A204.1 (cell line): ENCODE measurements around the gene INTS6.
"Not testable (repeated sequence)": the region's sequence is repeated elsewhere in the genome, so short reads cannot be mapped to it uniquely, and the experiment has no call there.

Experiments
- FAIRE-seq: peaks from 2 replicates; lab custom pipeline; 2012; peaks lifted over from hg19 to GRCh38; lab: Jason Lieb, UNC

INTS6 gene

DNA sequence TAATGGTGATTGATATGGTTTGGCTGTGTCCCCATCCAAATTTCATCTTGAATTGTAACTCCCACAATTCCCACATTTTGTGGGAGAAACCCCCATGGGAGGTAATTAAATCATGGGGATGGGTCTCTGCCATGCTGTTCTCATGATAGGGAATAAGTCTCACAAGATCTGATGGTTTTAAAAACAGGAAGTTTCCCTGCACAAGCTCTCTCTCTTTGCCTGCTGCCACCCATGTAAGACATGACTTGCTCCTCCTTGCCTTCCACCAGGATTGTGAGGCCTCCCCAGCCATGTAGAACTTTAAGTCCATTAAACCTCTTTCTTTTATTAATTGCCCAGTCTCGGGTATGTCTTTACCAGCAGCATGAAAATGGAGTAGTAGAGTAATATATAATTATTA lies 37.5 kb downstream of the INTS6 start:
- FAIRE-seq = not testable (repeated sequence)

DNA sequence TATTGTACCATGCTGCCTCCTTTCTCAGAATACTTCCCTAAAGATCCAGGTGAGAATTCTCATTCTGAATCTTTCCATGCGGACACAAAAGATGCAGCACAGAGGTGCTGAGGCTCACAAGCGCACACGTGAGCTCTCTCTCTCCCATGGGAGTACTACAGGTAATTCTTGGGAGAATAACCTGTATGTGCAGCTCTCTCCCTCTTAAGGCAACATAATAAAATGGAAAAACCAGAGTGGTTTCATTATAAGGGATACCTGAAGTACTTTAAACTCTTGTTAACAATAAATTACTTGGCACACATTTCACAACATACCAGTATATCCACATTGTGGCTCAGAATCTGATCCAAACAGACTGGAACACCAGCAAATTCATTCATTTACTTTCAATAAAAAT lies 40.4 kb downstream of the INTS6 start:
- FAIRE-seq = no peak

- FAIRE-seq = no peak
Observed at GRCh38 chr13:51405176-51405575, 47.7 kb downstream of the INTS6 start.

DNA sequence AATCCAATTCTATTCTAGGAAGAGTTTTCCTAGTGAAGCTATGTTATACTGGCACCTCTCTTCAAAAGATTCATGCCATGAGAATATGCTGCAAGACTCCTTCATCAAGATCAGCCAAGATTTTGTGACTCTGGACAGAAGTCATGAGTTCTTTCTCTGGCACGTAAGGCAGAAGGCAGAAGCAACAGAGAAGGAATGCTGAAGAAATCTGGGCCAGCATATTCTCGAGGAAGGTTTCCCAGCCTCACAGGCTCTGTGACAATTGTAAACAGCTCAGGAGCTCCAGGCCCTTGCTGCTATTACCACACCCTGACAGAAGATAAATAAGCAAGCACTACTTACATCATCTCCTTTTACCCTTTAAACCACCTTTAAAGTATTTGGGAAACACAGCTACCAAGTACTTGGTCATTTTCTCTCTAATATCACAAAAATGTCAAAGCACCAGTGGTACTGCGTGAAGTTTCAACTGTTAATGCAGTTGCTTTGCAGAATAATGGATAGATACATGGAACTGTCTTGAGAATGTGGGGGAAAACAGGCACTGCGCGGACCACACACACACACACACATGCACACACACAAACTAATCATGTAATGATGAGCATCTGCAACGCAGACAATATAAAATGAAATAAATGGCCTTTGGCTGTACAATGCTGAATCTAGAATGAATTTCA lies 55.4 kb downstream of the INTS6 start:
- no peak for FAIRE-seq

DNA sequence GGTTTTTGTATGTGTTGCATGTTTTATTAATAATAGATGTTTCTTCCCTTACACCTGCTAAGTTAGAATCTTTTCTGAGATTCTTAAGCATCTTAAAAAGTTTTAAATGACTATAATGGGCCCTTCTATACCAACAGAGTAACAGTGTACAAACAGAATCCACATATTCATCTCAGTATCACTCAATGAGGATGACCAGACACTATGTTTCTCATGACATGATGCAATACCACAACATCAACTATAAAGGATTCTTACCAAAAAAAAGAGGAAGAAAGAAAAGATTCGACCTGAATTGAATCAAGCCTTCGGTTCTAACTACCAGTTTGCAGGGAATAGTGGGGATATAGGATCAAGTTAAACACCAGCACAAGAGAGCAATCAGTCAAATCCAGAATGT lies 56.5 kb downstream of the INTS6 start:
- no peak for FAIRE-seq

- no peak for FAIRE-seq
Observed at GRCh38 chr13:51394724-51395123, 58.1 kb downstream of the INTS6 start.

- no peak for FAIRE-seq
Observed at GRCh38 chr13:51385114-51385513, 67.7 kb downstream of the INTS6 start.

GRCh38 chr13:51380269-51380668 lies 72.6 kb downstream of the INTS6 start:
- peak; percentile 21 for FAIRE-seq

DNA sequence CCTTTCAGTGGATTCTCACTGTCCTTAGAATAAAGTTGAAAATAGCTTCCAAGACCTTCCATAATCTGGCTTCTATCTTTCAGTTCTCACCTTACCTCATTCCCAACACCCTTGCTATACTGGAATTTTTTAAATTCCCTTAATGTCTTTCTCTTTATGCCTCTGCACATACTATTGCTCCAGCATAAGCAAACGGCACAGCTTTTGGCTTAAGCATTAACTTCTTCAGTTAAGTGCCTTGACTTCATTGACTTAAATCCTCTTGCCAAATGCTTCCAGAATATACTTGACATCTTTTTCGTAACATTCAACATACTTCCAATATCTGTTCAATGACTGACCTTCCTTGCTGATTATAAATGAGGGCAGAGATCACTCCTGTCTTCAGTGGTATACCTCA lies 79.4 kb downstream of the INTS6 start:
- FAIRE-seq = no peak

DNA sequence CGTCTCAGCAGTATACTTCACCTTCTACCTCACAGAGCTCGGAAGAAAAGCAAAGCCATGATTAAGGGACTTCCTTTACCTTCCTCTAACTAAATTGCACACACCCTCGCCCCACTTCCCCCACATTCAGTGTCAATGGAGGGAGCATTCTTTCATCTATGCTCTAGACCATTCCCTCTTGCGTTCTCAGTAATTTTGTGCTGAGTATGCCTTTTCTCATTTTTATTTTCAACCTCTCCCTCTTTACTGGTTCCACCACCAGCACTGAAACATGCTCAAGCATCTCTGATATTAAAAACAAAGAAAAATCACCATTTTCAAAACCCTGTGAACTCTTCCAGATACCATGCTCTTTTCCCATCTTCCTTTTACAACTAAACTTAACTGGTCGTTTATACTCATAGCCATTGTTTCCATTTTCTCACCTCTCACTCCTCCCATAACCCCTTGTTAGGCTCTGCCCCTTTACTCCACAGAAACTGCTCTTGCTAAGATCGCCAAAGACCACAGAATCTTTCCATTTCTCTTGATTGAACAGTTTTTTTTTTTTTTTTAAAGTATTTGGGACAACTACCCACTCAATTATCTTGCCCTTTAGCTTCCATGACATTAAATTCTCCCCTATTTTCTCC lies 81.0 kb downstream of the INTS6 start:
- no peak for FAIRE-seq

- FAIRE-seq = no peak
Observed at GRCh38 chr13:51370811-51371210, 82.0 kb downstream of the INTS6 start.

- no peak for FAIRE-seq
Observed at GRCh38 chr13:51370116-51370515, 82.7 kb downstream of the INTS6 start.

GRCh38 chr13:51364404-51365008 lies 88.3 kb downstream of the INTS6 start:
- no peak for FAIRE-seq

- no peak for FAIRE-seq
Observed at GRCh38 chr13:51363625-51364024, 89.2 kb downstream of the INTS6 start.

DNA sequence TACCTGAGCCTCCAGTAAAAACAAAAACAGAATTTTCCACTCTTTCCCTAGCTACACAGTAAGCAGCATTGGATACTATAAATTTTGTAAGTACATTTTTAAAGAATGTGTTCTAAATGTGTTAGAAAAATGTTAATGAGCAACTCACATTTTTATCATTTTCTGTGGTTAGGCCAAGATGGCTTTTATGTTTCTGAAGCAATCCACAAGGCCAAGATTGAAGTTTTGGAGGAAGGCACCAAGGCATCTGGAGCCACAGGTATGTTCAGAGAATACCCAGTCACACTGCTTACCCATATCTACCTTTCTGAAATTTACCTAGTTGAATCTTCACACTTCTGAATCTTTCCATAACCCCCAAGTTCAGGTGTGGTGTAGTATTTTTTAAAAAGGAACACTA lies 91.7 kb downstream of the INTS6 start:
- FAIRE-seq = no peak

DNA sequence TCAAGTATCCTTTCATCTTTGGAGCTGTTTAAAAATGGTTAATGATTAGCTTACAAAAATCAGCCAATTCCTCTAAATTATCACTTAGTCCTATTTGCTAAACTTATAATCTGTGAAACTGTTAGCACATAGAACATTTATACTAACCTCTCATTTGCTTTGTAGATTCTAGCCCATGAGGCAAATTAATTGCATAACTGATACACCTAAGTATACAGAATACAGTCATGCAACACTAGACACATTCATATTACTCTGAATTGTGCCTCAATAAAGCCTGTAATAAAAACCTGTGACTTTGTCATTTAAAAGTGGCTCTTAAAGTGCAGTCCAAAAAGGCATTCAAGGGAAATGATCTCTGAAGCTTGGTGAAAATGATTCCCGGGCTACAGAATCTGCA lies 92.3 kb downstream of the INTS6 start:
- no peak for FAIRE-seq

GRCh38 chr13:51359352-51359751 lies 93.5 kb downstream of the INTS6 start:
- no peak for FAIRE-seq

GRCh38 chr13:51357928-51358595 lies 94.8 kb downstream of the INTS6 start:
- no peak for FAIRE-seq

- FAIRE-seq = no peak
Observed at GRCh38 chr13:51355217-51355616, 97.6 kb downstream of the INTS6 start.

- no peak for FAIRE-seq
Observed at GRCh38 chr13:51349016-51349415, 103.8 kb downstream of the INTS6 start.

DNA sequence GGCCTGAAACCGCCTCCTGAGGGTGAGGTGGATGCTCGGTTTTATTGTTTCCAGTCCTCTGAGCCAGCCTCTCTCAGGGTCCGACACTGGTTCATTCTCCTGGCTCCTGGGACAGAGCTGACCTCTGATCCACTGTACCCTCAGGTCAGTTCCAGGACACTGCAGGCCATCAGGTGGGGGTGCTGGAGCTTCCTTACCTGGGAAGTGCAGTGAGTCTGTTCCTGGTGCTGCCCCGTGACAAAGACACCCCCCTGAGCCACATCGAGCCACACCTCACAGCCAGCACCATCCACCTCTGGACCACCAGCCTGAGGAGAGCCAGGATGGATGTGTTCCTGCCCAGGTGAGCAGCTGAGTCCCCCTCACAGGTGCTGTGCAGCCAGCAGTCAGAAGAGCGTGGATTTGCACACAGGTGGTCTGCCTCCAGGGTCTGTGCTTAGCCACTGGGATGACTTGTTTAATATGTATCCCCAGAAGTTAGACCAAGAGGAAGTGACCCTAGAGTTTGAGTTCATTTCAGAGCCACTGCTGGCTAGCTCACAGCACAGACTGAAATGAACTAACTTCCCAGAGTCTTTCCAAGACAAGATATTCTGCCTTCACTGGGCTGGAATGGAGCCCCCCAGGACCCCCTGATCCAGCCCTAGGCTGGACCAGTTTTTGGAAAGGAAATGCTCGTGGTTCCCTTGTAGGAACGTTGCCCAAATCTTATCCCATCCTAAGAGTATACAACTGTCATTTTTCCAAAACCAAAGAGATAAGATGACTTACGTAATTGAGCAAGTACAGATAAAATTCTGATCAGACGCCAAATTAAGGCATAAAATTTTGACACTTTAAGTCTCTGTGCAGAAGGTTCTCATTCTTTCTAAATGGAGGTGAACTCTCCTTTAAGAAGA lies 104.5 kb downstream of the INTS6 start:
- no peak for FAIRE-seq

DNA sequence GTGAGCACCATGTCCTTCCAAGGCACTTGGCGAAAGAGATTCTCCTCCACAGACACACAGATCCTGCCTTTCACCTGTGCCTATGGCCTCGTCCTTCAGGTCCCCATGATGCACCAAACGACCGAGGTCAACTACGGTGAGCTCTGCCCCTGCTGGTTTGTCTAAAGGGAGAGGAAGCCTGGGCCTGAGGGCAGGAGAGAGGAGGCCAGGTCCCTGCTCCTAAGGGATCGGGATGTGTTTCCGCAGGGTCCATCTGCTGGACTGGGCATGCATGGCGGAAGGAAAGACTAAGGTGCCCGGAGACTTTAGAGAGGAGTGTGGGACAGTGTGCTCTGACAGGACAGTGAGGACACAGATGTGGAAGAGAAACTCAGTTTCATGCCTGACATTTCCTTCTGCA lies 105.7 kb downstream of the INTS6 start:
- FAIRE-seq = no peak
